Measurements from ENCODE around the gene DNM2.
"Not testable (repeated sequence)": the region's sequence is repeated elsewhere in the genome, so short reads cannot be mapped to it uniquely, and the experiment has no call there.

Gene DNM2

GRCh38 chr19:10874024-10874423 lies 156.1 kb downstream of the DNM2 start:
- Histone ChIP-seq H3K27me3 (ENCODE audit: control insufficient read depth, insufficient read depth, low read length) (no peaks in the 10 kb centered on the region), H3K4me3 (ENCODE audit: low read depth, low read length) (no peak overlapping the region), H3K4me1 (ENCODE audit: control insufficient read depth, insufficient read depth, low read length) (peaks cover 11% of the 10 kb centered on the region), H3K9ac (ENCODE audit: low read depth, low read length) (no peak overlapping the region), H3K27ac (ENCODE audit: low read depth, low read length) (no peak overlapping the region), H3K9me3 (ENCODE audit: control insufficient read depth, insufficient read depth, low read length) (no peaks in the 10 kb centered on the region), H3K36me3 (ENCODE audit: control insufficient read depth, insufficient read depth, low read length) (peaks cover 4% of the 10 kb centered on the region; the same call in 1 of the 2 replicates)

DNA sequence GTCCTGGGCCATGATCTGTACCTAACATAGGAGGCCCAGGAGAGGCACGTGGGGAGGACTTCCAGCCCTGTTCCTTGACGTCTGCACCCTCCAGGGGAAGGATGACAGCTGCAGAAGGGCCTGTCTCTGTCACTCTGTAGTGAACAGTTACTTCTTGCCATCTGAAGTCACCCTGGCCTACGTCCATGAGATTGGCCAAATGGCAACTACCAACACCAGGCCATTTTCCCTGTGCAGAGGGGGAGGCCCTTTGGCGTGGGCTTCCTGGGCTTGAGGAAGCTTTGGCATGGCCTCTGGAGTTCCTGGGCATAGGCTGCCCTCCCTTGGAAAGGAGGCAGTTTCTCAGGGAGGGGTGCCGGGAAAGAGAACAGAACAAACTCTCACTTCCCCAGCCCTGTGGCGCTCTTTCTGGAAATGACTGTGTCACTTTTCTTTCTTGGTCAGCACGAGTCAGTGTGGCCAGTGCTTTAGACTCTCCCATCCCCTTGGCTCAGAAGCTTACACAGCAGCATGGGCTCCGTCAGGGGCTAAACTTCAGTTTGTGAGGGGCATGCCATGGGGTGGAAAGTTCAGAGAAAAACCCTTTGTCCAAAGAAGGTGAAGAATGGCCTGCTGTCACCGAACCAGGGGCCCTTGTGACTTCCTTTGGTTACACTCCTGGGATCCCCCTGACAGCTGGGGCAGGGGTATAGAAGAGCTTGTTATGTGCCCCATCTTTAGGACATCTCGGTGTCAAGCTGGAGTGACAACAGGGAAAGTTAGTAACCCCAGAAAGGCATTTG lies 158.8 kb downstream of the DNM2 start:
- Histone ChIP-seq H3K9me3 (ENCODE audit: control insufficient read depth, insufficient read depth, low read length) (no peaks in the 10 kb centered on the region), H3K4me1 (ENCODE audit: control insufficient read depth, insufficient read depth, low read length) (peaks cover 31% of the 10 kb centered on the region), H3K27me3 (ENCODE audit: control insufficient read depth, insufficient read depth, low read length) (no peaks in the 10 kb centered on the region), H3K9ac (ENCODE audit: low read depth, low read length) (no peak overlapping the region), H3K36me3 (ENCODE audit: control insufficient read depth, insufficient read depth, low read length) (peaks cover 4% of the 10 kb centered on the region; the same call in 1 of the 2 replicates), H3K27ac (ENCODE audit: low read depth, low read length) (no peak overlapping the region), H3K4me3 (ENCODE audit: low read depth, low read length) (no peak overlapping the region)

DNA sequence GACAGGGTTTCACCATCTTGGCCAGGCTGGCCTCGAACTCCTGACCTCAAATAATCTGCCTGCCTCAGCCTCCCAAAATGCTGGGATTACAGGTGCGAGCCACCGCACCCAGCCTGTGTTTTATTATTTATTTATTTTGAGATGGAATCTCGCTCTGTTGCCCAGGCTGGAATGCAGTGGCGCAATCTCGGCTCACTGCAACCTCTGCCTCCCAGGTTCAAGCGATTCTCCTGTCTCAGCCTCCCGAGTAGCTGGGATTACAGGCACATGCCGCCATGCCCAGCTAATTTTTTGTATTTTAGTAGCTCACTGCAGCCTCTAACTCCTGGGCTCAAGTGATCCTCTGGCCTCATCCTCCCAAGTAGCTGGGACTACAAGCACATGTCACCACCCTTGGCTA lies 159.7 kb downstream of the DNM2 start:
- not testable (repeated sequence) for H3K27ac ChIP-seq (ENCODE audit: low read depth, low read length); H3K27me3 ChIP-seq (ENCODE audit: control insufficient read depth, insufficient read depth, low read length); H3K36me3 ChIP-seq (ENCODE audit: control insufficient read depth, insufficient read depth, low read length); H3K9me3 ChIP-seq (ENCODE audit: control insufficient read depth, insufficient read depth, low read length); H3K9ac ChIP-seq (ENCODE audit: low read depth, low read length); H3K4me3 ChIP-seq (ENCODE audit: low read depth, low read length)
- peaks cover 36% of the 10 kb centered on the region for H3K4me1 ChIP-seq (ENCODE audit: control insufficient read depth, insufficient read depth, low read length)

DNA sequence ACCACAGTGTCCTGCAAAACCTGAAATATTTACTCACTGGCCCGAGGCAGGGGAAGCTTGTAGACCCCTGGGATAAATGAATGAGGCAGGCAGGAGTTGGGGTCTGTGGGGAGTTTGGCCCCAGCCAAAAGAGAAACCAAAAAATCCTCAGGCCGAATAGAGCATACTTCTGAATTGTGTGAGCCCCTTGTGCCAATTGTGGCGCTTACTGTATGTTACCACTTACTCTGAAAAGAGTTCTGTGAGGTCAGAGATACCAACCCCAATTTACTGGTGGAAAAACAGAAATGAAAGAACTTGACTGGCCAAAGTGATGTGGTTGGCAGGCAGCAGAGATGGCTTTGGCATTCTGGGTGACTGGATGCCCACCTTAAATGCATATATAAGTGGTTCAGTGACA lies 160.4 kb downstream of the DNM2 start:
- H3K27ac ChIP-seq (ENCODE audit: low read depth, low read length) = peak overlapping the region; percentile 16
- no peaks in the 10 kb centered on the region for H3K9me3 ChIP-seq (ENCODE audit: control insufficient read depth, insufficient read depth, low read length)
- H3K27me3 ChIP-seq (ENCODE audit: control insufficient read depth, insufficient read depth, low read length) = no peaks in the 10 kb centered on the region
- 0 out of 2 replicates have a peak overlapping the region, but pooled peaks have one; percentile 1 for H3K9ac ChIP-seq (ENCODE audit: low read depth, low read length)
- peaks cover 4% of the 10 kb centered on the region; the same call in 1 of the 2 replicates for H3K36me3 ChIP-seq (ENCODE audit: control insufficient read depth, insufficient read depth, low read length)
- H3K4me3 ChIP-seq (ENCODE audit: low read depth, low read length) = no peak overlapping the region
- H3K4me1 ChIP-seq (ENCODE audit: control insufficient read depth, insufficient read depth, low read length) = peaks cover 31% of the 10 kb centered on the region
